A549 (cell line): ENCODE results near the gene PTPRJ. TPM values are rescaled to one million over a fixed set of nuclear protein-coding genes. Genes with fewer than 3 reads are reported as not detected.

Experiments used
- ATAC-seq, 2 experiments: fragments of 200-7000 bp in 1 of 2; fragments of >200 bp in 1 of 2; cut with Nextera tagmentation in 1 of 2; cut with Tn5 transposase in 1 of 2; 3 replicates each; pipeline versions ENCODE4 v1.8.0 to v1.9.1; 2018 to 2020; ENCODE audit warnings: mild to moderate bottlenecking in 1 of 2, moderate library complexity in 1 of 2
- CTCF ChIA-PET: fragments of 300-600 bp; sonication (Branson Sonifier 250); formaldehyde crosslinking; extraction: SDS; loops from one replicate; lab custom pipeline; 2021; ENCODE audit warnings: antibody characterized with exemption, inconsistent platforms; lab: Yijun Ruan, JAX
- POLR2A ChIA-PET: fragments of 350-600 bp; formaldehyde crosslinking; extraction: SDS; loops from one replicate; lab custom pipeline; 2021; ENCODE audit warnings: antibody characterized with exemption, inconsistent platforms; lab: Yijun Ruan, JAX
- DNase-seq, 2 experiments: peaks; one replicate each; pipeline versions ENCODE4 v3.0.0 to v3.0.0-alpha.2; 2011 to 2016; ENCODE audit warnings: low read depth in 1 of 2, low spot score in 1 of 2
- FAIRE-seq: peaks from 2 replicates; lab custom pipeline; 2011; peaks lifted over from hg19 to GRCh38; lab: Jason Lieb, UNC
- H3K27ac ChIP-seq, 2 experiments: fragments of >200 bp; sonication (Bioruptor Twin); formaldehyde crosslinking; 3 replicates each; pipeline ENCODE4 v1.5.1; 2016 to 2017
- H3K4me1 ChIP-seq: fragments of >200 bp; sonication (Bioruptor Twin); formaldehyde crosslinking; 3 replicates; pipeline ENCODE4 v1.6.1; 2016
- H3K4me2 ChIP-seq: fragments of >200 bp; sonication (Bioruptor Twin); formaldehyde crosslinking; 3 replicates; pipeline ENCODE4 v1.6.1; 2016
- H3K4me3 ChIP-seq: fragments of >200 bp; sonication (Bioruptor Twin); formaldehyde crosslinking; 3 replicates; pipeline ENCODE4 v1.5.1; 2016
- H3K9me3 ChIP-seq: fragments of >200 bp; sonication (Bioruptor Twin); formaldehyde crosslinking; 3 replicates; pipeline ENCODE4 v1.6.1; 2016
- CBX2 ChIP-seq: fragments of 200-600 bp; sonication (generic); IDR thresholded peaks from 2 replicates; pipeline ENCODE4 v1.6.1; 2016; ENCODE audit warnings: low read depth, mild to moderate bottlenecking, borderline replicate concordance
- CHD4 ChIP-seq: fragments of 200-600 bp; sonication (generic); IDR thresholded peaks from 2 replicates; pipeline ENCODE4 v1.6.1; 2016; ENCODE audit warnings: antibody characterized with exemption, mild to moderate bottlenecking, borderline replicate concordance
- EHMT2 ChIP-seq: fragments of 200-600 bp; sonication (generic); IDR thresholded peaks from 2 replicates; pipeline ENCODE4 v1.6.1; 2016; ENCODE audit warnings: antibody characterized with exemption, low read depth, mild to moderate bottlenecking, moderate library complexity
- EP300 ChIP-seq, 2 experiments: fragments of >200 bp; sonication (Bioruptor Twin); formaldehyde crosslinking; IDR thresholded peaks; 2 replicates in 1 of 2; 3 replicates in 1 of 2; pipeline ENCODE4 v1.6.1; 2016 to 2017
- ESRRA ChIP-seq: fragments of 150-350 bp; IDR thresholded peaks from 2 replicates; pipeline ENCODE4 v1.6.1; 2014; ENCODE audit warnings: mild to moderate bottlenecking, low read length, borderline replicate concordance
- FOSL2 ChIP-seq, 2 experiments: fragments of 450-650 bp in 1 of 2; fragments of >200 bp in 1 of 2; sonication (Bioruptor Twin) in 1 of 2; formaldehyde crosslinking; IDR thresholded peaks; 2 replicates each; pipeline versions ENCODE4 v1.5.0 to v1.6.1; 2016 to 2020; ENCODE audit warnings: mild to moderate bottlenecking in 1 of 2, moderate library complexity in 1 of 2
- HOXB13 ChIP-seq: fragments of 250-450 bp; sonication (Bioruptor Pico); IDR thresholded peaks from 2 replicates; pipeline ENCODE4 v1.5.0; 2020; ENCODE audit warnings: low read depth, mild to moderate bottlenecking, moderate library complexity
- HOXB5 ChIP-seq: fragments of 250-450 bp; sonication (Bioruptor Pico); IDR thresholded peaks from 2 replicates; pipeline ENCODE4 v1.5.0; 2020; ENCODE audit warnings: mild to moderate bottlenecking, moderate library complexity
- JUNB ChIP-seq: fragments of >200 bp; sonication (Bioruptor Twin); formaldehyde crosslinking; IDR thresholded peaks from 2 replicates; pipeline ENCODE4 v1.6.1; 2016
- MAFK ChIP-seq: fragments of 450-650 bp; IDR thresholded peaks from 2 replicates; pipeline ENCODE4 v1.6.1; 2014; ENCODE audit not compliant: partially characterized antibody
- MAZ ChIP-seq: fragments of 150-350 bp; IDR thresholded peaks from 2 replicates; pipeline ENCODE4 v1.6.1; 2014; ENCODE audit warnings: antibody characterized with exemption, low read depth, low read length, borderline replicate concordance
- NPAS2 ChIP-seq: fragments of 250-450 bp; sonication (Bioruptor Pico); IDR thresholded peaks from 2 replicates; pipeline ENCODE4 v1.8.0; 2022; ENCODE audit warnings: mild to moderate bottlenecking, moderate library complexity, borderline replicate concordance
- PHF8 ChIP-seq: fragments of 200-600 bp; sonication (generic); IDR thresholded peaks from 2 replicates; pipeline ENCODE4 v1.6.1; 2016; ENCODE audit warnings: low read depth, mild to moderate bottlenecking, antibody characterized with exemption, moderate library complexity, borderline replicate concordance
- RCOR1 ChIP-seq: fragments of 150-350 bp; IDR thresholded peaks from 2 replicates; pipeline ENCODE4 v1.6.1; 2014; ENCODE audit warnings: antibody characterized with exemption, low read length, low read depth
- ZC3H11A ChIP-seq: fragments of 450-650 bp; IDR thresholded peaks from 2 replicates; pipeline ENCODE4 v1.6.1; 2014; ENCODE audit warnings: antibody characterized with exemption, mild to moderate bottlenecking
- ZNF302 ChIP-seq: fragments of 250-450 bp; sonication (Bioruptor Pico); IDR thresholded peaks from 2 replicates; pipeline ENCODE4 v1.9.0; 2021; ENCODE audit warnings: inconsistent platforms, mild to moderate bottlenecking, moderate library complexity
- ZSCAN20 ChIP-seq: fragments of 250-450 bp; sonication (Bioruptor Pico); IDR thresholded peaks from 2 replicates; pipeline ENCODE4 v1.8.0; 2022; ENCODE audit warnings: mild to moderate bottlenecking, moderate library complexity
- WGBS: methylation state at CpG from one replicate; pipeline ENCODE4 v1.1.6; 2017; ENCODE audit errors: missing lambda C conversion rate; 5-methylcytosine and 5-hydroxymethylcytosine counted together
- polyA plus RNA-seq, 4 experiments: library from polyadenylated mRNA; depleted of rRNA in 3 of 4; stranded (reverse); fragments of >200 nt; fragmentation: RNase III in 1 of 4; extraction: RNeasy Plus Mini Kit Qiagen cat#74134 plus additional on column Dnase treatment in 1 of 4; gene quantifications; 2 replicates in 3 of 4; 3 replicates in 1 of 4; pipeline ENCODE4 v1.2.3, GENCODE V29; 2011 to 2017
- TF ChIP-seq, protein P1 (sequence below): fragments of >200 bp; sonication (Bioruptor Twin); formaldehyde crosslinking; IDR thresholded peaks from 3 replicates; pipeline ENCODE4 v1.6.1; 2016
- TF ChIP-seq, protein P2 (sequence below): fragments of >200 bp; sonication (Bioruptor Twin); formaldehyde crosslinking; IDR thresholded peaks from 3 replicates; pipeline ENCODE4 v1.5.1; 2016
- TF ChIP-seq, protein P3 (sequence below): fragments of 250-450 bp; sonication (Bioruptor Pico); IDR thresholded peaks from 2 replicates; pipeline ENCODE4 v1.5.0; 2020; ENCODE audit warnings: low read depth, mild to moderate bottlenecking, moderate library complexity
- TF ChIP-seq, protein P4 (sequence below): IDR thresholded peaks from 2 replicates; pipeline ENCODE4 v1.6.1; 2012; ENCODE audit warnings: low read depth, borderline replicate concordance

The PTPRJ gene
- polyA plus RNA-seq, 2 of the 4 experiments (the other 2 are of a cell fraction), result 30.3 to 50.5 TPM

DNA sequence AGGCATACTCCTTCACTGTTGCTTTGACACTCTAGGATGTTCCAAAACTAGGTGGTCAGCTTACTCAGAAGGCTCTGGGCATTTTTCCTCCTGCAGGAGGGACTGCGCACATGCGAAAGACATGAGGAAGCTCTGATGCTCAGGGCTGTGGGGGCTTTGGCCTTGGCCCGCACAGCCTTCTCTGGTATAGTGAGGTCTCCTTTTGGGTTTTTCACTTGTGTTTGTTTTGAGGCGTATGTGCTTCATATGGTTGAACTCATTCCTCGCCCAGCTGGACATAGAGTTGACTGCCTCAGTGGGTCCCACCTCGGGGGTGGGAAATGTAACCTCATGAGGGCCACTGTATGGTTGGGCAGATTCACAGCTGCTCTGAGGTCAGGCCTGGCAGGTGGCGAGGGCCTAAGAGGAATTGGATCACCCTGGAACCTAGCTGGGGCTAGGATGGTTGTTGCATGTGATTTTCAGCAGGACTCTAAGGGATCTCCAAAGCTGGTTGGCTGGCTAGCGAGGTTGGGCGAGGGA, 63.7 kb downstream of the PTPRJ start:
- no peak for TF ChIP-seq NPAS2
- no peak for TF ChIP-seq JUNB
- no peak for TF ChIP-seq CHD4
- TF ChIP-seq RCOR1, result no peak
- TF ChIP-seq, protein P1, sequence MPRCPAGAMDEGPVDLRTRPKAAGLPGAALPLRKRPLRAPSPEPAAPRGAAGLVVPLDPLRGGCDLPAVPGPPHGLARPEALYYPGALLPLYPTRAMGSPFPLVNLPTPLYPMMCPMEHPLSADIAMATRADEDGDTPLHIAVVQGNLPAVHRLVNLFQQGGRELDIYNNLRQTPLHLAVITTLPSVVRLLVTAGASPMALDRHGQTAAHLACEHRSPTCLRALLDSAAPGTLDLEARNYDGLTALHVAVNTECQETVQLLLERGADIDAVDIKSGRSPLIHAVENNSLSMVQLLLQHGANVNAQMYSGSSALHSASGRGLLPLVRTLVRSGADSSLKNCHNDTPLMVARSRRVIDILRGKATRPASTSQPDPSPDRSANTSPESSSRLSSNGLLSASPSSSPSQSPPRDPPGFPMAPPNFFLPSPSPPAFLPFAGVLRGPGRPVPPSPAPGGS, result no peak
- no peak for TF ChIP-seq ZSCAN20
- TF ChIP-seq, protein P2, sequence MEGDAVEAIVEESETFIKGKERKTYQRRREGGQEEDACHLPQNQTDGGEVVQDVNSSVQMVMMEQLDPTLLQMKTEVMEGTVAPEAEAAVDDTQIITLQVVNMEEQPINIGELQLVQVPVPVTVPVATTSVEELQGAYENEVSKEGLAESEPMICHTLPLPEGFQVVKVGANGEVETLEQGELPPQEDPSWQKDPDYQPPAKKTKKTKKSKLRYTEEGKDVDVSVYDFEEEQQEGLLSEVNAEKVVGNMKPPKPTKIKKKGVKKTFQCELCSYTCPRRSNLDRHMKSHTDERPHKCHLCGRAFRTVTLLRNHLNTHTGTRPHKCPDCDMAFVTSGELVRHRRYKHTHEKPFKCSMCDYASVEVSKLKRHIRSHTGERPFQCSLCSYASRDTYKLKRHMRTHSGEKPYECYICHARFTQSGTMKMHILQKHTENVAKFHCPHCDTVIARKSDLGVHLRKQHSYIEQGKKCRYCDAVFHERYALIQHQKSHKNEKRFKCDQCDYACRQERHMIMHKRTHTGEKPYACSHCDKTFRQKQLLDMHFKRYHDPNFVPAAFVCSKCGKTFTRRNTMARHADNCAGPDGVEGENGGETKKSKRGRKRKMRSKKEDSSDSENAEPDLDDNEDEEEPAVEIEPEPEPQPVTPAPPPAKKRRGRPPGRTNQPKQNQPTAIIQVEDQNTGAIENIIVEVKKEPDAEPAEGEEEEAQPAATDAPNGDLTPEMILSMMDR, result no peak
- no peak for TF ChIP-seq EP300 (IDR thresholded peaks at IDR 0.05)
- no peak for TF ChIP-seq MAZ
- TF ChIP-seq EHMT2, result no peak
- no peak for TF ChIP-seq HOXB5 (CRISPR knock-in tag)
- TF ChIP-seq, protein P3, sequence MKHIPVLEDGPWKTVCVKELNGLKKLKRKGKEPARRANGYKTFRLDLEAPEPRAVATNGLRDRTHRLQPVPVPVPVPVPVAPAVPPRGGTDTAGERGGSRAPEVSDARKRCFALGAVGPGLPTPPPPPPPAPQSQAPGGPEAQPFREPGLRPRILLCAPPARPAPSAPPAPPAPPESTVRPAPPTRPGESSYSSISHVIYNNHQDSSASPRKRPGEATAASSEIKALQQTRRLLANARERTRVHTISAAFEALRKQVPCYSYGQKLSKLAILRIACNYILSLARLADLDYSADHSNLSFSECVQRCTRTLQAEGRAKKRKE (CRISPR knock-in tag), result no peak
- no peak for TF ChIP-seq PHF8
- TF ChIP-seq ESRRA, result no peak
- no peak for TF ChIP-seq ZNF302
- TF ChIP-seq ZC3H11A, result no peak
- no peak for TF ChIP-seq FOSL2 (IDR thresholded peaks at IDR 0.05)
- TF ChIP-seq FOSL2 (CRISPR knock-in tag; IDR thresholded peaks at IDR 0.05), result no peak
- no peak for TF ChIP-seq MAFK
- TF ChIP-seq, protein P4, sequence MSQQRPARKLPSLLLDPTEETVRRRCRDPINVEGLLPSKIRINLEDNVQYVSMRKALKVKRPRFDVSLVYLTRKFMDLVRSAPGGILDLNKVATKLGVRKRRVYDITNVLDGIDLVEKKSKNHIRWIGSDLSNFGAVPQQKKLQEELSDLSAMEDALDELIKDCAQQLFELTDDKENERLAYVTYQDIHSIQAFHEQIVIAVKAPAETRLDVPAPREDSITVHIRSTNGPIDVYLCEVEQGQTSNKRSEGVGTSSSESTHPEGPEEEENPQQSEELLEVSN, result no peak
- ChIA-PET CTCF (interaction anchor here (0.9 to 1.9 kb wide), 2 partner anchors 12 to 110 kb away, joined by 4 to 7 read pairs; no protein-coding TSS in a partner anchor), POLR2A (no interaction called here)
- 95% methylated on average over 9 of the region's 9 CpGs for WGBS
- FAIRE-seq (no peak), DNase-seq (no peak), ATAC-seq (no peak)
- Histone ChIP-seq H3K4me2 (no peak overlapping the region), H3K4me1 (peaks cover 49% of the 10 kb centered on the region), H3K4me3 (no peak overlapping the region), H3K27ac (no peak overlapping the region), H3K9me3 (no peaks in the 10 kb centered on the region)

DNA sequence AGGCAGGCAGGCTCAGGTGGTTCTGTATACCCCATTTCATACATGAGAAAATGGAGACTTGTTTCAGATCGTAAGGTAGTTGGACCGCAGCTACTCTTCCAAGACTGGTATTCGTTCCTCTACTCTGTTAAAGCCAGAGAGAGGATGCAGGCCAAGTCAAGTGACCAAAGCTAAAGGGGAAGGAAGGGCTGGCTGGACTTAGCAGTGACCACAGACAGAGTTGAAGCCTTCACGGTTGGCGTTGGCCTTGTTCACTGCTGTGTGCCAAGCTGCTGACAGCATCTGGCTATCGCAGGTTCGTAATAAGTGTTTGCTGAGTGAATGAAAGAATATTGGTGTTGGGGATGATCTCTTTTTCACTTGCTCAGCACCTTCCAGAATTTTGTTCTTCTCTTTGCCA, 64.2 kb downstream of the PTPRJ start:
- DNase-seq, result no peak
- no peak overlapping the region; a peak in 1 of 6 replicates for H3K27ac ChIP-seq
- peaks cover 50% of the 10 kb centered on the region for H3K4me1 ChIP-seq
- no peak for TF ChIP-seq MAZ
- no peak for TF ChIP-seq CBX2
- no peak for TF ChIP-seq HOXB13 (CRISPR knock-in tag)
- no peak overlapping the region for H3K4me2 ChIP-seq
- ATAC-seq, result no peak
- no peak for FAIRE-seq
- POLR2A ChIA-PET, result no interaction called here
- no peaks in the 10 kb centered on the region for H3K9me3 ChIP-seq
- CTCF ChIA-PET, result interaction anchor here (1.9 kb wide), 1 partner anchor 12 kb away, joined by 7 read pairs; no protein-coding TSS in a partner anchor
- 96% methylated on average over 7 of the region's 7 CpGs for WGBS
- no peak overlapping the region for H3K4me3 ChIP-seq
